Measurements from ENCODE around the gene SERBP1.
"Not testable (repeated sequence)": the region's sequence is repeated elsewhere in the genome, so short reads cannot be mapped to it uniquely, and the experiment has no call there.

The SERBP1 gene

DNA sequence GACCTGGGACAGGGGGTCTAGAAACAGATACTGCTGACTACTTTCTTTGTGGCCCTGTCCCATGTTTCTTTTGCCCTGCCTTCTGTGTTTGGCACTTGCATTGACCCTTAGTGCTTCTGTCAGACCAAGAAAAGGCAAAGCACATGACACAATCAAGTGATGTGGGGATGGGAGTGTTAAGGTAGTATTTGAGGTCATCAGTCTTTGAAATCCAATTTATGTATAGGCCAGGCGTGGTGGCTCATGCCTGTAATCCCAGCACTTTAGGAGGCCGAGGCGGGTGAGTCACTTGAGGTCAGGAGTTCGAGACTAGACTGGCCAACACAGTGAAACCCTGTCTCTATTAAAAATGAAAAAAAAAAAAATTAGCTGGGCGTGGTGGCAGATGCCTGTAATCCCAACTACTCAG lies 26.0 kb downstream of the SERBP1 start:
- H3K4me1 Mint-ChIP-seq (ENCODE audit: low read depth), result peaks cover 19% of the 10 kb centered on the region
- H3K27ac Mint-ChIP-seq, result no peak overlapping the region
- H3K9me3 Mint-ChIP-seq, result peaks cover 5% of the 10 kb centered on the region
- H3K4me3 Mint-ChIP-seq, result no peak overlapping the region
- H3K36me3 Mint-ChIP-seq (ENCODE audit: low read depth), result peaks cover 49% of the 10 kb centered on the region
- H3K27me3 Mint-ChIP-seq, result no peaks in the 10 kb centered on the region

DNA sequence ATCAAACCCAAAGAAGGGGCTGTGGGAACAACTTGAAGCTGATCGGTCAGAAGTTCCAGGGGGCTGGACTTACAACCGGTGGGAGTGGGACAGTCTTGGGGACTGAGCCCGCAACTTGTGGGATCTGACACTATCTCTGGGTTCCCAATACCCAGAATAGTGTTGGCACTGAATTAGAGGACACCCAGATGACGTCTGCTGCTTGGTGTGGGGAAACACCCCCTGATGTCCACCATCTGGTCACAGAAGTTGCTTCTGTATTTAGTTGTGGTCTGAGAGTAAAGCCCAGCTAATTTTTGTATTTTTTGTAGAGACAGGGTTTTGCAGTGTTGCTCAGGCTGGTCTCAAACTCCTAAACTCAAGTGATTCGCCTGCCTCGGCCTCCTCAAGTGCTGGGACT lies 28.8 kb downstream of the SERBP1 start:
- H3K4me3 Mint-ChIP-seq, result no peak overlapping the region
- H3K4me1 Mint-ChIP-seq (ENCODE audit: low read depth), result peaks cover 27% of the 10 kb centered on the region
- H3K27me3 Mint-ChIP-seq, result no peaks in the 10 kb centered on the region
- H3K9me3 Mint-ChIP-seq, result peaks cover 5% of the 10 kb centered on the region
- peaks cover 67% of the 10 kb centered on the region for H3K36me3 Mint-ChIP-seq (ENCODE audit: low read depth)
- H3K27ac Mint-ChIP-seq, result peak overlapping the region; percentile 14

GRCh38 chr1:67400029-67400786 lies 30.0 kb downstream of the SERBP1 start:
- Mint-ChIP-seq H3K4me1 (ENCODE audit: low read depth) (peaks cover 27% of the 10 kb centered on the region), H3K27ac (peak overlapping the region; percentile 78), H3K36me3 (ENCODE audit: low read depth) (peaks cover 71% of the 10 kb centered on the region), H3K4me3 (peak overlapping the region; percentile 39)
- H3K27me3 Mint-ChIP-seq, H3K9me3 Mint-ChIP-seq: not testable (repeated sequence)

- Mint-ChIP-seq H3K4me1 (ENCODE audit: low read depth) (peaks cover 27% of the 10 kb centered on the region), H3K4me3 (no peak overlapping the region), H3K9me3 (peaks cover 5% of the 10 kb centered on the region), H3K27ac (peak overlapping the region; percentile 67), H3K27me3 (no peaks in the 10 kb centered on the region), H3K36me3 (ENCODE audit: low read depth) (peaks cover 70% of the 10 kb centered on the region)
Measured at GRCh38 chr1:67399199-67399993, 30.8 kb downstream of the SERBP1 start.

GRCh38 chr1:67394548-67394947 lies 35.7 kb downstream of the SERBP1 start:
- H3K27me3 Mint-ChIP-seq, result no peaks in the 10 kb centered on the region
- no peak overlapping the region for H3K4me3 Mint-ChIP-seq
- no peaks in the 10 kb centered on the region for H3K9me3 Mint-ChIP-seq
- peaks cover 83% of the 10 kb centered on the region for H3K36me3 Mint-ChIP-seq (ENCODE audit: low read depth)
- H3K27ac Mint-ChIP-seq, result no peak overlapping the region
- H3K4me1 Mint-ChIP-seq (ENCODE audit: low read depth), result peaks cover 20% of the 10 kb centered on the region

DNA sequence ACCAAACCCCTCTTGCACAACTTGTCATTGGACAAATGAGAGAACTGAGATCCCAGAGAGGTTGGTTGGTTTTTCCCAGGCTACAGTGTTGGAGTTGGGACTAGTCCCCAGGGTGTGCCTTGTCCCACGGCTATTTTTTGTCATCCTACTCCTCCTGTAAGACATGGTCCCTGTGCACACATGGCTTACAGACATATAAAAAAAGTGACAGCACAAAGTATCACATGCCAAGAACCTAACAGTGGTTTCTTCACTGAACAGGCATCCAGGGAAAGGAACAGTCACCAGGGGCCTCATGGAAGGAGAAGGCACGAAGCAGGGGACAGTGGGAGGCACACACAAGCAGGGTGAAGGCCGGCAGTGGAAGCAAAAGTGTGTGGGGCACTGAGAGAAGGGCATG lies 36.5 kb downstream of the SERBP1 start:
- Mint-ChIP-seq H3K27me3 (no peaks in the 10 kb centered on the region), H3K27ac (no peak overlapping the region), H3K9me3 (no peaks in the 10 kb centered on the region), H3K4me3 (no peak overlapping the region), H3K4me1 (ENCODE audit: low read depth) (peaks cover 12% of the 10 kb centered on the region), H3K36me3 (ENCODE audit: low read depth) (peaks cover 83% of the 10 kb centered on the region)

DNA sequence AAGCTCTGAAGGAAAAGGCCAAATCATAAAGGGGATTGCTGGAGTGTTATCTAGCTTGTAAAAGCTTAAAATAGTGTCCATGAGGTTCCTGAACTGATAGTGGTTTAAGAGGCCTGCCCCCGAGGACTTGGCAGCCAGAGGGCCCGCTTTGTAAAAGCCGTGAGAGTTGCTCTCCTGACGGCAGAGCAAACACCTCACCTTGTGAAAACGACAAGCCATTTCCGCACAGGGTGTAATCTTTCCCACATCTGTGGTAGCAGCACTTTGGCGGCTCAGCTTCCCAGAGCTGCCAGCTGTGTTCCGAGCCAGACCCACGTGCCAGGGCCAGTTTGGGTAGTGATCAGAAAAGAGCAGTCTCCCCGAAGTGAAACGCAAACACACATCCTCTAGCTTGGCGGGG lies 37.0 kb downstream of the SERBP1 start:
- Mint-ChIP-seq H3K27me3 (no peaks in the 10 kb centered on the region), H3K9me3 (no peaks in the 10 kb centered on the region), H3K36me3 (ENCODE audit: low read depth) (peaks cover 79% of the 10 kb centered on the region), H3K4me1 (ENCODE audit: low read depth) (peaks cover 8% of the 10 kb centered on the region), H3K4me3 (no peak overlapping the region), H3K27ac (no peak overlapping the region)

DNA sequence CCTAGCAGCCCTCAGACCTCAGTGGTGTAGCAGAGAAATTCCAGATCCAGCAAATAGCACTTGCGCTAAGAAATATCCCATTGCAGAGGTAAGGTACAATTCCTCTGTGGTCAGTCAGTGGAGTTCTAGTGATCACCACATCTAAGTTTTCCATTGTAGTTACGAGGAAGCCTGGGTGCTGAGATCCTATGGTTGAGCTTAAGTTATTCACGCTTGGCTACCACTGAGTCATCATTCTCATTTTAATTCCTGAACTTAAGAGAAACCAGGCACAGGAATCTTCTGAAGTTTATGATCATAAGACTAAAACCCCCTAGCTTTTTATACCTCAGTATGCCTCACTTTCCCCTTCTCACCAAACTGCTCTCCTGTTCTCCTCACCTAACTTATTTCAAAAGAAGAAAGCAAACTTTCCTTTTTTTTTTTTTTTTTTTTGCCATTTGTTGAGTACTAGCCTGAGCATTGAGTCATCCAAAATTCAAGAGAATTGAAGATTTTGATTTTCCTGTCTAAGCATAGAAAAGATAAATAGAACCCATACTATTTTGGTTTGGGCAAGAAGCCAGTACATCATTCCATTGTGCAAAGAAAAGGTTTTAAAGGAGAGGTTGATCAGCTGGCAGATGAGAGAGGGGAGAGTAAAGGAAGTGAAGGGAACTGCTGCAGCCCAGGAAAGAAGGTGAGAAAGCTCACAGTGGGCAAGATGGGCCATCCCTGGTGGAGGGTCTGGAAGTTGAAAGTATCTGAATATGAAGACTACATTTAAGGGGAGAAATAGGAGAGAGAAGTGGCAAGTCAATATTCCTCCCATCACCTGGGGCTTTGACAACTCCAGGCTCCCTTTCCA lies 39.9 kb downstream of the SERBP1 start:
- peaks cover 8% of the 10 kb centered on the region for H3K4me1 Mint-ChIP-seq (ENCODE audit: low read depth)
- H3K9me3 Mint-ChIP-seq, result no peaks in the 10 kb centered on the region
- peaks cover 64% of the 10 kb centered on the region for H3K36me3 Mint-ChIP-seq (ENCODE audit: low read depth)
- H3K27me3 Mint-ChIP-seq, result no peaks in the 10 kb centered on the region
- no peak overlapping the region for H3K4me3 Mint-ChIP-seq
- no peak overlapping the region for H3K27ac Mint-ChIP-seq

DNA sequence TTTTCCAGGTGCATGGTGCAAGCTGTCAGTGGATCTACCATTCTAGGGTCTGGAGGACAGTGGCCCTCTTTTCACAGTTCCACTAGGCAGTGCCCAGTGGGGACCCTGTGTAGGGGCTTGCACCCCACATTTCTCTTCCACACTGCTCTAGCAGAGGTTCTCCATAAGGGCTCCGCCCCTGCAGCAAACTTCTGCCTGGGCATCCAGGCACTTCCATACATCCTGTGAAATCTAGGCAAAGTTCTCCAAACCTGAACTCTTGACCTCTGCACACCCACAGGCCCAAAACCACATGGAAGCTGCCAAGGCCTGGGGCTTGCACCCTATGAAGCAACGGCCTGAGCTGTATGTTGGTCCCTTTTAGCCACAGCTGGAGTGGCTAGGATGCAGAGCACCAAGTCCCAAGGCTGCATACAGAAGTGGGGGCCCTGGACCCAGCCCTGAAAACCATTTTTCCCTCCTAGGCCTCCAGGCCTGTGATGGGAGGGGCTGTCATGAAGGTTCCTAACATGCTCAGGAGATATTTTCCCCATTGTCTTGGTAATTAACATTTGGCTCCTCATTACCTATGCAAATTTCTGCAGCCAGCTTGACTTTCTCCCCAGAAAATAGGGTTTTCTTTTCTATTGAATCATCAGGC lies 46.1 kb downstream of the SERBP1 start:
- Mint-ChIP-seq H3K27me3 (no peaks in the 10 kb centered on the region), H3K9me3 (peaks cover 31% of the 10 kb centered on the region), H3K4me1 (ENCODE audit: low read depth) (no peaks in the 10 kb centered on the region), H3K4me3 (no peak overlapping the region), H3K27ac (no peak overlapping the region), H3K36me3 (ENCODE audit: low read depth) (peaks cover 76% of the 10 kb centered on the region)

DNA sequence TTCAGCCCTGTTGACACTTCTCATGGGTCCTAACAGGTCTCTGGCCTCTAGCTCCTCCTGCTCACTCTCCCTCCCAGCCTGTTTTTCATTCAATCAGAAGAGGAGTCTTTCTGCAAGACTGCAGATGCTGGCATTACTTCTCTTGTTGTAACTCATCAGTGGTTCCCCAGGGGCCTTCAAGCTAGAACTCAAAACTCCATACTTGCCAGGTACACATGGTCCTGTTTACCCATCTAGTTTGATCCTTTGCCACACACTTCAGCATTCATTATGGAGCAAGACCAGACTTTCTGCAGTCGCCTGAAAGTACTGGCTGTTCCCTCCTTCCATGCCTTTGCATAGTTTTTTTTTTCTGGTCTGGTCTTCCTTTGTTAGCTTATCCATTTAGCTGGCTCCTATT lies 47.9 kb downstream of the SERBP1 start:
- peaks cover 81% of the 10 kb centered on the region for H3K36me3 Mint-ChIP-seq (ENCODE audit: low read depth)
- no peak overlapping the region for H3K27ac Mint-ChIP-seq
- no peaks in the 10 kb centered on the region for H3K27me3 Mint-ChIP-seq
- peaks cover 31% of the 10 kb centered on the region for H3K9me3 Mint-ChIP-seq
- no peaks in the 10 kb centered on the region for H3K4me1 Mint-ChIP-seq (ENCODE audit: low read depth)
- no peak overlapping the region for H3K4me3 Mint-ChIP-seq

- Mint-ChIP-seq H3K27me3 (no peaks in the 10 kb centered on the region), H3K27ac (no peak overlapping the region), H3K4me3 (no peak overlapping the region), H3K36me3 (ENCODE audit: low read depth) (peaks cover 88% of the 10 kb centered on the region), H3K4me1 (ENCODE audit: low read depth) (no peaks in the 10 kb centered on the region), H3K9me3 (peaks cover 31% of the 10 kb centered on the region)
Measured at GRCh38 chr1:67381154-67381553, 49.0 kb downstream of the SERBP1 start.

DNA sequence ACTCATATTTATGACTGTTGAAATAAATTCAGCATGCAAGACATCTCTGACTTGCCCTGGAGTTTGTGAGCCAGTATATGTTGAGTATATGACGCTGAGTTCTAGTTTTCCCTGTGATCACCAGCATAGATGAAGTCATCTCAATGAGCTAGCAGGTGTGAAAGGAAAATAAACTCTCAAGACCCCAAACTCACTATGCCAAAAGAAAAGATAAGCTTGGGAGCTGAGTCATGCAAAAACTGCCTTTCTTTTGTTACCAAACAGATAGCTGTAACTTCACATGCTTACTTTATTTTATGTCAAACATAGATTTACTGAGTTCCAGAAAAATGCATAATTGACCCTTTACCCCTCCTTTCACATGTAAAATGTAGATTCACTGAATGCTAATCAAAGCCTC lies 52.9 kb downstream of the SERBP1 start:
- no peaks in the 10 kb centered on the region for H3K4me1 Mint-ChIP-seq (ENCODE audit: low read depth)
- H3K9me3 Mint-ChIP-seq, result peaks cover 4% of the 10 kb centered on the region
- H3K4me3 Mint-ChIP-seq, result no peak overlapping the region
- no peaks in the 10 kb centered on the region for H3K27me3 Mint-ChIP-seq
- H3K36me3 Mint-ChIP-seq (ENCODE audit: low read depth), result peaks cover 79% of the 10 kb centered on the region
- H3K27ac Mint-ChIP-seq, result no peak overlapping the region

GRCh38 chr1:67376381-67376780 lies 53.8 kb downstream of the SERBP1 start:
- Mint-ChIP-seq H3K4me1 (ENCODE audit: low read depth) (no peaks in the 10 kb centered on the region), H3K9me3 (no peaks in the 10 kb centered on the region), H3K27ac (no peak overlapping the region), H3K4me3 (no peak overlapping the region), H3K36me3 (ENCODE audit: low read depth) (peaks cover 81% of the 10 kb centered on the region), H3K27me3 (no peaks in the 10 kb centered on the region)

GRCh38 chr1:67372898-67373297 lies 57.3 kb downstream of the SERBP1 start:
- Mint-ChIP-seq H3K4me1 (ENCODE audit: low read depth) (no peaks in the 10 kb centered on the region), H3K27me3 (no peaks in the 10 kb centered on the region), H3K36me3 (ENCODE audit: low read depth) (peaks cover 85% of the 10 kb centered on the region), H3K9me3 (no peaks in the 10 kb centered on the region), H3K4me3 (no peak overlapping the region), H3K27ac (no peak overlapping the region)

Measured in stimulated activated naive CD8-positive, alpha-beta T cell treated with anti-CD3 and anti-CD28 coated beads, Interleukin-15, Interleukin-2, amounts not matched to agents 100 ng/mL and 50 ng/mL, for 24 hours (primary cell).